Kidney (tissue), 14 donors: Measurements from ENCODE around the gene RPTN. TPM values are rescaled to one million over a fixed set of nuclear protein-coding genes. Genes with fewer than 3 reads are reported as not detected.

Experiments used
- DNase-seq, 5 donors: peaks; one replicate each; pipeline ENCODE4 v3.0.0-alpha.2; 2013 to 2020
- FAIRE-seq: peaks from 2 replicates; lab custom pipeline; 2012; peaks lifted over from hg19 to GRCh38; lab: Jason Lieb, UNC
- H3K27ac ChIP-seq, 2 donors: one replicate each; pipeline ENCODE4 v1.7.0; 2013; ENCODE audit warnings: low read depth in 2 of 2, low read length in 2 of 2, inconsistent platforms in 1 of 2
- H3K27me3 ChIP-seq: one replicate; pipeline ENCODE4 v1.7.1; 2013; ENCODE audit warnings: low read length, inconsistent platforms; ENCODE audit not compliant: control insufficient read depth, insufficient read depth
- H3K36me3 ChIP-seq, 3 donors: one replicate each; pipeline versions ENCODE4 v1.7.0 to v1.7.1; 2013; ENCODE audit warnings: low read length in 3 of 3, control low read depth in 1 of 3, inconsistent platforms in 1 of 3; ENCODE audit not compliant: insufficient read depth in 3 of 3, control insufficient read depth in 2 of 3
- H3K4me1 ChIP-seq, 3 donors: one replicate each; pipeline versions ENCODE4 v1.7.0 to v1.7.1; 2013; ENCODE audit warnings: low read length in 3 of 3, inconsistent platforms in 1 of 3, low read depth in 1 of 3; ENCODE audit not compliant: control insufficient read depth in 2 of 3, insufficient read depth in 2 of 3
- H3K4me3 ChIP-seq, 3 donors: one replicate each; pipeline versions ENCODE4 v1.7.0 to v1.8.1; 2013; ENCODE audit warnings: low read length in 3 of 3, control low read depth in 1 of 3, inconsistent platforms in 1 of 3
- H3K9ac ChIP-seq, 3 donors: one replicate each; pipeline versions ENCODE4 v1.7.0 to v1.7.1; 2013; ENCODE audit warnings: low read length in 3 of 3, control low read depth in 1 of 3, inconsistent platforms in 1 of 3
- H3K9me3 ChIP-seq, 3 donors: one replicate each; pipeline versions ENCODE4 v1.7.0 to v1.7.1; 2013; ENCODE audit warnings: low read length in 3 of 3, control low read depth in 1 of 3, inconsistent platforms in 1 of 3; ENCODE audit not compliant: control insufficient read depth in 2 of 3, insufficient read depth in 1 of 3
- intact Hi-C: fragments of 100-400 bp; cut with DNase I; formaldehyde crosslinking; loops from one replicate; pipeline ENCODE4 v1.11.1; 2022
- polyA plus RNA-seq: library from polyadenylated mRNA; stranded (reverse); fragments of 350-450 nt; fragmentation: Illumina TruSeq; extraction: RNeasy Lipid Tissue Mini Kit (QIAGEN cat#74804); gene quantifications from one replicate; pipeline ENCODE4 v1.2.3, GENCODE V29; 2014; ENCODE audit warnings: low read depth, low replicate concordance; ENCODE audit not compliant: insufficient read depth
- total RNA-seq: library from RNA; stranded (reverse); fragmentation: NEBNext Ultra II Directional; extraction: Animal tissue kit (Norgen Biotek cat#: 25700); gene quantifications from one replicate; pipeline ENCODE4 v1.2.1, GENCODE V29; 2021
- TF ChIP-seq, protein P1 (sequence below): IDR thresholded peaks from 3 replicates; pipeline ENCODE4 v1.5.1; 2012; ENCODE audit warnings: mild to moderate bottlenecking, moderate library complexity, borderline replicate concordance; ENCODE audit not compliant: insufficient read depth; ENCODE audit errors: extremely low read depth
- donor health status: control.
- donor health status: control.
- donor health status: control.
- donor health status: control.
- donor health status: control.
- donor health status: DM: yes; HTN: yes; CAD: no.
- donor health status: Normal renal cell carcinoma (clear cell type).

The RPTN gene
- total and polyA plus RNA-seq, 2 donors from 2014 or later = not detected

DNA sequence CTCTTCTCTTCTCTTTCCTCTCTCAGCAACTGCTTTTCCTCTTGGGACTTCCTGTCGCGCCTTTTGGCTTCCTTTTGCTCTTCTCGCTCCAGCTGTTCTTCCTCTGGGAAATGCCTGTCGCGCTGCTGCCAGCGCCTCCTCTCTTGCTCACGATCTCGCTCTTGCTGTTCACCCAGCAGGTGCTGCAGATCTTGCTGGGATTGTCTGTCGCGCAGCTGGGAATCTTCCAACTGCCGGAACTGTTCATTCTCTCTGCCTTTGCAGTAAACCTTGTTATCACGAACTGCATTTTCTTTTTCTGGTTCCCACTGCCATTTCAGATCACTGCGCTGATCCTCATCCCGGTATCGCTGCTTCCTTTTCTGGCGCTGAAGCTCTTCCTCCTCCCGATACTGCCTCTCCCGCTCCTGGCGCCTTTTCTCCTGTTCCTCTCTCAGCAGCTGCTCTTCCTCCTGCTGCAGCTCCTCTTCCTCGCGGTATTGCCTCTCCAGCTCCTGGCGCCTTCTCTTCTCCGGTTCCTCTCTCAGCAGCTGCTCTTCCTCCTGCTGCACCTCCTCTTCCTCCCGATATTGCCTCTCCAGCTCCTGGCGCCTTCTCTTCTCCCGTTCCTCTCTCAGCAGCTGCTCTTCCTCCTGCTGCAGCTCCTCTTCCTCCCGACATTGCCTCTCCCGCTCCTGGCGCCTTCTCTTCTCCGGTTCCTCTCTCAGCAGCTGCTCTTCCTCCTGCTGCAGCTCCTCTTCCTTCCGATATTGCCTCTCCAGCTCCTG lies 49.6 kb downstream of the RPTN start:
- intact Hi-C loops = no loop called here
- Histone ChIP-seq H3K9ac (no peak overlapping the region), H3K27me3 (peaks cover 68% of the 10 kb centered on the region), H3K4me3 (peak overlapping the region in 2 of 3 donors; percentile 49 to 51), H3K4me1 (peaks cover 0 to 18% (median 0%) of the 10 kb centered on the region in 3 donors), H3K27ac (no peak overlapping the region), H3K36me3 (no peaks in the 10 kb centered on the region), H3K9me3 (peaks cover 0 to 3% (median 0%) of the 10 kb centered on the region in 3 donors)
- DNase-seq (peak in 4 of 5 donors; percentile 4 to 43 (median 18)), FAIRE-seq (no peak)
- TF ChIP-seq, protein P1, sequence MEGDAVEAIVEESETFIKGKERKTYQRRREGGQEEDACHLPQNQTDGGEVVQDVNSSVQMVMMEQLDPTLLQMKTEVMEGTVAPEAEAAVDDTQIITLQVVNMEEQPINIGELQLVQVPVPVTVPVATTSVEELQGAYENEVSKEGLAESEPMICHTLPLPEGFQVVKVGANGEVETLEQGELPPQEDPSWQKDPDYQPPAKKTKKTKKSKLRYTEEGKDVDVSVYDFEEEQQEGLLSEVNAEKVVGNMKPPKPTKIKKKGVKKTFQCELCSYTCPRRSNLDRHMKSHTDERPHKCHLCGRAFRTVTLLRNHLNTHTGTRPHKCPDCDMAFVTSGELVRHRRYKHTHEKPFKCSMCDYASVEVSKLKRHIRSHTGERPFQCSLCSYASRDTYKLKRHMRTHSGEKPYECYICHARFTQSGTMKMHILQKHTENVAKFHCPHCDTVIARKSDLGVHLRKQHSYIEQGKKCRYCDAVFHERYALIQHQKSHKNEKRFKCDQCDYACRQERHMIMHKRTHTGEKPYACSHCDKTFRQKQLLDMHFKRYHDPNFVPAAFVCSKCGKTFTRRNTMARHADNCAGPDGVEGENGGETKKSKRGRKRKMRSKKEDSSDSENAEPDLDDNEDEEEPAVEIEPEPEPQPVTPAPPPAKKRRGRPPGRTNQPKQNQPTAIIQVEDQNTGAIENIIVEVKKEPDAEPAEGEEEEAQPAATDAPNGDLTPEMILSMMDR = no peak

DNA sequence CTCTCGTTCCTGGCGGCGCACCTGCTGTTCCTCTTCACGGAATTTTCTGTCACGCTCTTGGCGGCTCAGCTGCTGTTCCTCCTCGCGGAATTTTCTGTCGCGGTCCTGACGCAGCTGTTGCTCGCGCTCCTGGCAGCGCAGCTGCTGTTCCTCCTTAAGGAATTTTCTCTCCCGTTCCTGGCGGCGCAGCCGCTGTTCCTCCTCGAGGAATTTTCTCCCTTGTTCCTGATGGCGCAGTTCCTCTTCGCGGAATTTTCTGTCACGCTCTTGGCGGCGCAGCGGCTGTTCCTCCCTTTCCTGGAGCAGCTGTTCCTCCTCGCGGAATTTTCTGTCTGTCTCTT lies 50.2 kb downstream of the RPTN start:
- H3K9ac ChIP-seq = no peak overlapping the region
- no peak overlapping the region for H3K27ac ChIP-seq
- peaks cover 0 to 3% (median 0%) of the 10 kb centered on the region in 3 donors for H3K9me3 ChIP-seq
- FAIRE-seq = no peak
- H3K4me3 ChIP-seq = no peak overlapping the region
- peak in 3 of 5 donors; percentile 7 to 34 (median 34) for DNase-seq
- H3K4me1 ChIP-seq = peaks cover 0 to 18% (median 0%) of the 10 kb centered on the region in 3 donors
- TF ChIP-seq, protein P1 = no peak
- intact Hi-C loops = no loop called here
- no peaks in the 10 kb centered on the region for H3K36me3 ChIP-seq
- peaks cover 62% of the 10 kb centered on the region for H3K27me3 ChIP-seq

DNA sequence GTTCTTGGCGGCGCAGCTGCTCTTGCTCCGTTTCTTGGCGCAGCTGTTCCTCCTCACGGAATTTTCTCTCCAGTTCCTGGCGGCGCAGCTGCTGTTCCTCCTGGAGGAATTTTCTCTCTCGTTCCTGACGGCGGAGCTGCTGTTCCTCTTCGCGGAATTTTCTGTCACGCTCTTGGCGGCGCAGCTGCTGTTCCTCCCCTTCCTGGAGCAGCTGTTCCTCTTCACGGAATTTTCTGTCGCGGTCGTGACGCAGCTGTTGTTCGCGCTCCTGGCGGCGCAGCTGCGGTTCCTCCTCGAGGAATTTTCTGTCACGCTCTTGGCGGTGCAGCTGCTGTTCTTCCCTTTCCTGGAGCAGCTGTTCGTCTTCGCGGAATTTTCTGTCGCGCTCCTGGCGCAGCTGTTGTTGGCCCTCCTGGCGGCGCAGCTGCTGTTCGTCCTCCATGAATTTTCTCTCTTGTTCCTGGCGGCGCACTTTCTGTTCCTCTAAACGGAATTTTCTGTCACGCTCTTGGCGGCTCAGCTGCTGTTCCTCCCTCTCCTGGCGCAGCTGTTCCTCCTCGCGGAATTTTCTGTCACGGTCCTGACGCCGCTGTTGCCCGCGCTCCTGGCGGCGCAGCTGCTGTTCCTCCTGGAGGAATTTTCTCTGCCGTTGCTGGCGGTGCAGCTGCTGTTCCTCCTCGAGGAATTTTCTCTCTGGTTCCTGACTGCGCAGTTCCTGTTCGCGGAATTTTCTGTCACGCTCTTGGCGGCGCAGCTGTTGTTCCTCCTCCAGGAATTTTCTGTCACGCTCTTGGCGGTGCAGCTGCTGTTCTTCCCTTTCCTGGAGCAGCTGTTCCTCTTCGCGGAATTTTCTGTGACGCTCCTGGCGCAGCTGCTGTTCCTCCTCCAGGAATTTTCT lies 50.8 kb downstream of the RPTN start:
- DNase-seq (peak; percentile 37 to 48 (median 42)), FAIRE-seq (no peak)
- Histone ChIP-seq H3K9me3 (peaks cover 0 to 3% (median 0%) of the 10 kb centered on the region in 3 donors), H3K9ac (no peak overlapping the region), H3K27me3 (peaks cover 56% of the 10 kb centered on the region), H3K27ac (no peak overlapping the region), H3K36me3 (no peaks in the 10 kb centered on the region), H3K4me1 (peaks cover 0 to 18% (median 0%) of the 10 kb centered on the region in 3 donors), H3K4me3 (peak overlapping the region in 1 of 3 donors; percentile 15)
- intact Hi-C loops = no loop called here
- TF ChIP-seq, protein P1 = no peak
